GM10248 (cell line): ENCODE results near the gene NACAD.

Source experiments
- CTCF ChIA-PET: fragments of 300-600 bp; sonication (Branson Sonifier 250); formaldehyde crosslinking; extraction: SDS; loops from one replicate; lab custom pipeline; 2021; ENCODE audit warnings: antibody characterized with exemption; lab: Yijun Ruan, JAX
- POLR2A ChIA-PET: fragments of 350-650 bp; sonication (Branson Sonifier 250); formaldehyde crosslinking; extraction: SDS; loops from one replicate; lab custom pipeline; 2020; ENCODE audit warnings: antibody characterized with exemption; lab: Yijun Ruan, JAX
- DNase-seq: peaks from one replicate; pipeline ENCODE4 v3.0.0; 2012; ENCODE audit errors: extremely low spot score
- CTCF ChIP-seq: IDR thresholded peaks from 2 replicates; pipeline ENCODE4 v1.5.1; 2012; ENCODE audit warnings: mild to moderate bottlenecking, low read depth; ENCODE audit errors: extremely low read depth, missing control alignments, control extremely low read depth

NACAD gene

GRCh38 chr7:45080958-45081669 lies 7.7 kb downstream of the NACAD start:
- no peak for TF ChIP-seq CTCF
- ChIA-PET POLR2A (no interaction called here), CTCF (interaction anchor here (1.2 to 1.9 kb wide), 2 partner anchors 56 to 107 kb away, joined by 3 to 7 read pairs; no protein-coding TSS in a partner anchor)
- DNase-seq = no peak

- no peak for TF ChIP-seq CTCF
- CTCF ChIA-PET = interaction anchor here (1.9 kb wide), 1 partner anchor 56 kb away, joined by 7 read pairs; no protein-coding TSS in a partner anchor
- no peak for DNase-seq
- POLR2A ChIA-PET = no interaction called here
Measured at GRCh38 chr7:45080265-45080957, 8.4 kb downstream of the NACAD start.

GRCh38 chr7:45078125-45078681 lies 10.6 kb downstream of the NACAD start:
- TF ChIP-seq CTCF = no peak
- ChIA-PET CTCF (no interaction called here), POLR2A (no interaction called here)
- no peak for DNase-seq

GRCh38 chr7:45077579-45077978 lies 11.2 kb downstream of the NACAD start:
- ChIA-PET CTCF (interaction anchor here (1.5 kb wide), 1 partner anchor 22 kb away, joined by 3 read pairs; no protein-coding TSS in a partner anchor), POLR2A (no interaction called here)
- TF ChIP-seq CTCF = no peak
- DNase-seq = no peak

GRCh38 chr7:45076946-45077345 lies 11.8 kb downstream of the NACAD start:
- TF ChIP-seq CTCF = no peak
- CTCF ChIA-PET = interaction anchor here (1.5 kb wide), 1 partner anchor 23 kb away, joined by 3 read pairs; no protein-coding TSS in a partner anchor
- DNase-seq = no peak
- POLR2A ChIA-PET = no interaction called here
